IMR-90 (cell line): ENCODE measurements around the gene ZZZ3. TPM values are rescaled to one million over a fixed set of nuclear protein-coding genes. Genes with fewer than 3 reads are reported as not detected.

Experiments
- ATAC-seq: fragments of 200-7000 bp; cut with Tn5 transposase; 2 replicates; pipeline ENCODE4 v1.9.1; 2020; ENCODE audit warnings: low read depth, mild to moderate bottlenecking, moderate library complexity
- BruUV-seq: library from RNA; stranded (reverse); fragments of 400-500 nt; replicated peaks from 2 replicates; lab custom pipeline; 2021; lab: Mats Ljungman, UMichigan
- CTCF ChIA-PET: fragments of 300-600 bp; formaldehyde crosslinking; extraction: SDS; loops from one replicate; lab custom pipeline; 2021; ENCODE audit warnings: antibody characterized with exemption; lab: Yijun Ruan, JAX
- POLR2A ChIA-PET: fragments of 300-600 bp; sonication (Branson Sonifier 250); formaldehyde crosslinking; loops from one replicate; lab custom pipeline; 2022; ENCODE audit warnings: antibody characterized with exemption; ENCODE audit not compliant: unreplicated experiment; lab: Charles Lee
- DNase-seq: peaks from one replicate; pipeline ENCODE4 v3.0.0; 2013
- H2AFZ ChIP-seq: replicated peaks from 2 replicates; pipeline ENCODE3; 2013; ENCODE audit warnings: low read length, mild to moderate bottlenecking; ENCODE audit not compliant: poor library complexity
- H2AK5ac ChIP-seq: 2 replicates; pipeline ENCODE4 v1.6.1; 2013; ENCODE audit warnings: low read depth, low read length, inconsistent platforms
- H2AK9ac ChIP-seq: replicated peaks from 2 replicates; pipeline ENCODE3; 2013; ENCODE audit warnings: mild to moderate bottlenecking, low read depth, low read length, moderate library complexity; ENCODE audit not compliant: poor library complexity
- H2BK120ac ChIP-seq: 2 replicates; pipeline ENCODE4 v1.6.1; 2013; ENCODE audit warnings: low read depth, low read length, inconsistent platforms
- H2BK15ac ChIP-seq: 3 replicates; pipeline ENCODE4 v1.6.1; 2013; ENCODE audit warnings: low read depth, low read length, inconsistent platforms
- H2BK20ac ChIP-seq: 2 replicates; pipeline ENCODE4 v1.6.1; 2013; ENCODE audit warnings: low read depth, mild to moderate bottlenecking, inconsistent platforms, low read length, moderate library complexity
- H2BK5ac ChIP-seq: 2 replicates; pipeline ENCODE4 v1.6.1; 2013; ENCODE audit warnings: mild to moderate bottlenecking, low read depth, low read length, inconsistent platforms; ENCODE audit not compliant: poor library complexity, severe bottlenecking
- H3K14ac ChIP-seq: replicated peaks from 2 replicates; pipeline ENCODE4 v1.6.1; 2013; ENCODE audit warnings: low read depth, low read length, inconsistent platforms
- H3K18ac ChIP-seq: 2 replicates; pipeline ENCODE4 v1.6.1; 2013; ENCODE audit warnings: low read depth, low read length, control low read depth
- H3K23ac ChIP-seq: 2 replicates; pipeline ENCODE4 v1.6.1; 2013; ENCODE audit warnings: low read depth, low read length, inconsistent platforms
- H3K27ac ChIP-seq: 2 replicates; pipeline ENCODE4 v1.5.1; 2013; ENCODE audit warnings: mild to moderate bottlenecking, control low read depth, low read length; ENCODE audit not compliant: insufficient read depth
- H3K27me3 ChIP-seq: 2 replicates; pipeline ENCODE4 v1.6.1; 2013; ENCODE audit warnings: low read length; ENCODE audit not compliant: control insufficient read depth, insufficient read depth
- H3K36me3 ChIP-seq: 2 replicates; pipeline ENCODE4 v1.6.1; 2013; ENCODE audit warnings: low read length, mixed read lengths; ENCODE audit not compliant: control insufficient read depth, insufficient read depth
- H3K4ac ChIP-seq: 2 replicates; pipeline ENCODE4 v1.6.1; 2013; ENCODE audit warnings: low read depth, low read length, inconsistent platforms
- H3K4me1 ChIP-seq: 2 replicates; pipeline ENCODE4 v1.6.1; 2013; ENCODE audit warnings: low read length, mixed read lengths; ENCODE audit not compliant: control insufficient read depth, insufficient read depth
- H3K4me2 ChIP-seq: 2 replicates; pipeline ENCODE4 v1.6.1; 2013; ENCODE audit warnings: low read depth, mild to moderate bottlenecking, control low read depth, low read length, moderate library complexity
- H3K4me3 ChIP-seq: 2 replicates; pipeline ENCODE4 v1.5.1; 2013; ENCODE audit warnings: low read depth, mild to moderate bottlenecking, control low read depth, low read length, moderate library complexity; ENCODE audit not compliant: insufficient read depth
- H3K56ac ChIP-seq: 2 replicates; pipeline ENCODE4 v1.6.1; 2013; ENCODE audit warnings: low read length, inconsistent platforms; ENCODE audit not compliant: insufficient read depth; ENCODE audit errors: extremely low read depth
- H3K79me1 ChIP-seq, 2 experiments: 2 replicates each; pipeline ENCODE4 v1.6.1; 2013; ENCODE audit warnings: low read length in 2 of 2, inconsistent platforms in 1 of 2, low read depth in 1 of 2
- H3K9ac ChIP-seq: 2 replicates; pipeline ENCODE4 v1.6.1; 2013; ENCODE audit warnings: low read depth, low read length, control low read depth
- H3K9me1 ChIP-seq: 2 replicates; pipeline ENCODE4 v1.6.1; 2013; ENCODE audit warnings: low read length, inconsistent platforms; ENCODE audit not compliant: insufficient read depth
- H3K9me3 ChIP-seq: 2 replicates; pipeline ENCODE4 v1.6.1; 2013; ENCODE audit warnings: low read length; ENCODE audit not compliant: control insufficient read depth, insufficient read depth
- H4K20me1 ChIP-seq: 2 replicates; pipeline ENCODE4 v1.6.1; 2013; ENCODE audit warnings: low read length, inconsistent platforms; ENCODE audit not compliant: insufficient read depth
- H4K5ac ChIP-seq: 2 replicates; pipeline ENCODE4 v1.6.1; 2013; ENCODE audit warnings: mild to moderate bottlenecking, low read depth, low read length, control low read depth
- H4K8ac ChIP-seq, 2 experiments: 2 replicates each; pipeline ENCODE4 v1.6.1; 2013; ENCODE audit warnings: low read depth in 2 of 2, low read length in 2 of 2, control low read depth in 1 of 2, inconsistent platforms in 1 of 2
- H4K91ac ChIP-seq: 2 replicates; pipeline ENCODE4 v1.6.1; 2013; ENCODE audit warnings: low read depth, low read length, inconsistent platforms; ENCODE audit not compliant: insufficient read depth
- BHLHE40 ChIP-seq: fragments of 150-350 bp; IDR thresholded peaks from 2 replicates; pipeline ENCODE4 v1.6.1; 2016; ENCODE audit warnings: mild to moderate bottlenecking, low read depth, low read length
- CEBPB ChIP-seq: IDR thresholded peaks from 2 replicates; pipeline ENCODE4 v1.6.1; 2012; ENCODE audit warnings: low read depth, low read length, improper control_type of control experiment
- CHD1 ChIP-seq: IDR thresholded peaks from 2 replicates; pipeline ENCODE4 v1.6.1; 2012; ENCODE audit warnings: low read depth, low read length, improper control_type of control experiment
- MAFK ChIP-seq: IDR thresholded peaks from 2 replicates; pipeline ENCODE4 v1.6.1; 2012; ENCODE audit warnings: low read depth, low read length, improper control_type of control experiment
- MXI1 ChIP-seq: IDR thresholded peaks from 2 replicates; pipeline ENCODE4 v1.6.1; 2012; ENCODE audit warnings: low read depth, mild to moderate bottlenecking, low read length, moderate library complexity, borderline replicate concordance
- NFE2L2 ChIP-seq: fragments of 150-350 bp; IDR thresholded peaks from 2 replicates; pipeline ENCODE4 v1.6.1; 2016; ENCODE audit warnings: low read depth, mild to moderate bottlenecking, low read length
- RFX5 ChIP-seq: IDR thresholded peaks from 2 replicates; pipeline ENCODE4 v1.8.0; 2012; ENCODE audit warnings: low read depth, mild to moderate bottlenecking, low read length, moderate library complexity
- SMC3 ChIP-seq: fragments of 150-350 bp; IDR thresholded peaks from 2 replicates; pipeline ENCODE4 v1.6.1; 2016; ENCODE audit warnings: low read depth, mild to moderate bottlenecking, antibody characterized with exemption, low read length, moderate library complexity
- WGBS, 2 experiments: methylation state at CpG; one replicate each; pipeline versions ENCODE4 v1.1.5 to v1.1.7; 2013; ENCODE audit warnings: missing lambda C conversion rate in 2 of 2; ENCODE audit not compliant: insufficient read length in 1 of 2; ENCODE audit errors: extremely low coverage in 2 of 2; 5-methylcytosine and 5-hydroxymethylcytosine counted together
- dilution Hi-C: fragments of 300-500 bp; cut with HindIII; formaldehyde crosslinking; loops from one replicate; pipeline ENCODE4 v1.14.3; 2018; ENCODE audit warnings: low sequenced_read_pairs; ENCODE audit not compliant: unreplicated experiment
- in situ Hi-C: fragments of 300-500 bp; cut with MboI; formaldehyde crosslinking; loops from 3 replicates; pipeline ENCODE4 v1.14.3; 2019; ENCODE audit warnings: low sequenced_read_pairs, inconsistent platforms, mixed read lengths
- intact Hi-C: fragments of 100-400 bp; cut with micrococcal nuclease; formaldehyde crosslinking; loops from 2 replicates; pipeline ENCODE4 v1.10.0; 2022
- polyA plus RNA-seq, 3 experiments: library from polyadenylated mRNA; depleted of rRNA; stranded (reverse); fragments of >200 nt; gene quantifications; 2 replicates each; pipeline ENCODE4 v1.2.3, GENCODE V29; 2012; ENCODE audit warnings: low replicate concordance in 1 of 3
- total RNA-seq: library from RNA; depleted of rRNA; stranded (reverse); fragments of >200 nt; gene quantifications from 2 replicates; pipeline ENCODE4 v1.2.3, GENCODE V29; 2012
- TF ChIP-seq, protein P1 (sequence below): fragments of 150-350 bp; IDR thresholded peaks from 2 replicates; pipeline ENCODE4 v1.6.1; 2017; ENCODE audit warnings: mild to moderate bottlenecking, antibody characterized with exemption, low read length, low read depth

Gene ZZZ3
- total and polyA plus RNA-seq, 2 of the 4 experiments (the other 2 are of a cell fraction), result 14.2 to 66.3 TPM

DNA sequence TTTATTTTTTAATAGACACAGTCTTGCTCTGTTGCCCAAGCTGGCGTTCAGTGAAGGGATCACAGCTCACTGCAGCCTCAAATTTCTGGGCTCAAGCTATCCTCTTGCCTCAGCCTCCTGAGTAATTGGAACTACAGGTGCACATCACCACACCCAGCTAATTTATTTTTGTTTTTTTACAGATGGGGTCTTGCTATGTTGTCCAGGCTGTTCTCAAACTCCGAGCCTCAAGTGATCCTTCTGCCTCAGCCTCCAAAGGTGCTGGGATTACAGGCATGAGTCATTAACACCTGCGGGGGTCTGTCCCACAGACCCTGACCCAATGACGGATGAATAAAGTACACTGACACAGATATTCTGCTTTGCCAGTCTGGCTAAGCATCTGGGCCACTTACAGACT, 33.6 kb upstream of the ZZZ3 start:
- no peak overlapping the region for H2BK120ac ChIP-seq
- H3K9me3 ChIP-seq, result no peaks in the 10 kb centered on the region
- ATAC-seq, result no peak
- H3K9me1 ChIP-seq, result peaks cover 5% of the 10 kb centered on the region
- intact Hi-C loops, result no loop called here
- no peak overlapping the region for H3K4me3 ChIP-seq
- no peak overlapping the region for H3K9ac ChIP-seq
- H2BK15ac ChIP-seq, result no peak overlapping the region
- H3K23ac ChIP-seq, result no peak overlapping the region
- 100% methylated on average over 1 of the region's 4 CpGs; no CpG with 5 or more reads in 1 of the 2 experiments for WGBS, 2 experiments
- H3K27ac ChIP-seq, result no peak overlapping the region
- H3K79me1 ChIP-seq, result peaks cover 0 to 4% of the 10 kb centered on the region in 2 experiments; a peak in 3 of 4 replicates
- no peak overlapping the region for H3K56ac ChIP-seq
- no peak overlapping the region for H2AK9ac ChIP-seq
- H3K4me2 ChIP-seq, result no peak overlapping the region
- no peak overlapping the region for H4K91ac ChIP-seq
- H4K20me1 ChIP-seq, result no peaks in the 10 kb centered on the region
- dilution Hi-C loops, result no loop called here
- TF ChIP-seq CEBPB, result no peak
- TF ChIP-seq NFE2L2, result no peak
- TF ChIP-seq SMC3, result no peak
- TF ChIP-seq RFX5, result no peak
- no peak for TF ChIP-seq MXI1
- TF ChIP-seq BHLHE40, result no peak
- TF ChIP-seq, protein P1, sequence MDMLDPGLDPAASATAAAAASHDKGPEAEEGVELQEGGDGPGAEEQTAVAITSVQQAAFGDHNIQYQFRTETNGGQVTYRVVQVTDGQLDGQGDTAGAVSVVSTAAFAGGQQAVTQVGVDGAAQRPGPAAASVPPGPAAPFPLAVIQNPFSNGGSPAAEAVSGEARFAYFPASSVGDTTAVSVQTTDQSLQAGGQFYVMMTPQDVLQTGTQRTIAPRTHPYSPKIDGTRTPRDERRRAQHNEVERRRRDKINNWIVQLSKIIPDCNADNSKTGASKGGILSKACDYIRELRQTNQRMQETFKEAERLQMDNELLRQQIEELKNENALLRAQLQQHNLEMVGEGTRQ, result no peak
- no peak for TF ChIP-seq CHD1
- TF ChIP-seq MAFK, result no peak
- no peak overlapping the region for H4K5ac ChIP-seq
- no peak overlapping the region for H2BK5ac ChIP-seq
- H2BK20ac ChIP-seq, result no peak overlapping the region
- no peak overlapping the region for H3K14ac ChIP-seq
- BruUV-seq, result no TSS peak
- H3K36me3 ChIP-seq, result peaks cover 34% of the 10 kb centered on the region
- H3K4me1 ChIP-seq, result no peaks in the 10 kb centered on the region
- no peak overlapping the region for H3K18ac ChIP-seq
- no peak overlapping the region for H2AK5ac ChIP-seq
- H3K27me3 ChIP-seq, result no peaks in the 10 kb centered on the region
- POLR2A ChIA-PET, result no interaction called here
- DNase-seq, result no peak
- no peak overlapping the region for H2AFZ ChIP-seq
- CTCF ChIA-PET, result no interaction called here
- no peak overlapping the region for H3K4ac ChIP-seq
- in situ Hi-C loops, result no loop called here
- no peak overlapping the region for H4K8ac ChIP-seq
